ENCODE results near the gene RAB35. TPM values are rescaled to one million over a fixed set of nuclear protein-coding genes. Genes with fewer than 3 reads are reported as not detected.

RAB35 gene
- polyA plus RNA-seq, 1 of the 3 experiments (the other 2 are of a cell fraction), result 41.8 TPM

DNA sequence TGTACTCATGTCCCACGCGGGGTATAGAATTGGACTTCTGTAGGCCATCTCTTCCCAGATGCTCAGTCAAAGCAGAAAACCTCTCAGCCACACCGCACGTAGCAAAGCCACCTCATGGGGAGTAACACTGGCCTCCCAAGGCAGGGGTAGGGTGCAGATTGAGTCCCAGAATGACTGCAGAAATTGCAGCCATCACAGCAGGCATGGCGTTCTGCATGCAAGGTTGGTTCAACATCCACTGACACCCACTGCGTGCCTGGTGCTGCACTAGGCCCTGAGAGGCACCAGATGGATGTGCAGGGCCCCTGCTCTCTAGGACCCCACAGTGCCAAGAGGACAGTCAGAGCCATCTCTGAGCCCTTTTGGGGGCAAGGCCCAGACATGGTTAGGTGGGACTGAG lies 39.9 kb downstream of the RAB35 start:
- Histone ChIP-seq H3K4me1 (ENCODE audit: control insufficient read depth in 1 of 2, insufficient read depth in 2 of 2, low read depth in 1 of 2, low read length in 1 of 2) (no peaks in the 10 kb centered on the region; a peak in 1 of 4 replicates), H3K4me3 (ENCODE audit: low read depth in 2 of 2, low read length in 1 of 2) (no peak overlapping the region), H2AFZ (ENCODE audit: low read depth) (no peak overlapping the region), H3K9ac (no peak overlapping the region), H3K9me2 (no peaks in the 10 kb centered on the region), H3K79me2 (ENCODE audit: insufficient read depth) (no peaks in the 10 kb centered on the region), H3F3A (replicated peaks; ENCODE audit: insufficient read depth) (no peaks in the 10 kb centered on the region), H3K9me3 (no peaks in the 10 kb centered on the region), H3K27ac (ENCODE audit: low read depth in 2 of 2, low read length in 1 of 2) (no peak overlapping the region), H3K4me2 (no peak overlapping the region), H3K36me3 (replicated peaks in 1 of 2; ENCODE audit: control insufficient read depth in 1 of 2, insufficient read depth in 2 of 2, low read length in 1 of 2) (no peaks in the 10 kb centered on the region), H3K27me3 (ENCODE audit: insufficient read depth) (no peaks in the 10 kb centered on the region; the same call in 1 of the 2 replicates), H4K20me1 (ENCODE audit: insufficient read depth) (no peaks in the 10 kb centered on the region)
- CTCF ChIA-PET, result no interaction called here
- no peak for DNase-seq
- 86% methylated on average over 5 of the region's 6 CpGs for WGBS (ENCODE audit: low lambda C conversion rate)
- POLR2A ChIA-PET, result no interaction called here
- TF ChIP-seq MXI1 (IDR thresholded peaks at IDR 0.05; ENCODE audit: low read depth, low read length) (no peak), FOXJ3 (CRISPR knock-in tag; IDR thresholded peaks at IDR 0.05) (no peak), MEF2A (IDR thresholded peaks at IDR 0.05; ENCODE audit: borderline replicate concordance, low read depth) (no peak), GABPA (IDR thresholded peaks at IDR 0.05; ENCODE audit: low read depth) (no peak), EZH2phosphoT487 (IDR thresholded peaks at IDR 0.05; ENCODE audit: borderline replicate concordance, low read depth) (no peak), FOXM1 (IDR thresholded peaks at IDR 0.05; ENCODE audit: low read depth) (no peak), JUND (IDR thresholded peaks at IDR 0.05) (no peak), TCF12 (IDR thresholded peaks at IDR 0.05) (no peak), YY1 (IDR thresholded peaks at IDR 0.05; ENCODE audit: low read depth) (no peak), NFIC (IDR thresholded peaks at IDR 0.05; ENCODE audit: borderline replicate concordance) (no peak), EP300 (IDR thresholded peaks at IDR 0.05; ENCODE audit: borderline replicate concordance in 1 of 2, low read depth in 1 of 2, low read length in 1 of 2) (no peak), TEAD4 (IDR thresholded peaks at IDR 0.05; ENCODE audit: borderline replicate concordance, insufficient read depth) (no peak), RAD21 (IDR thresholded peaks at IDR 0.05; ENCODE audit: low read length) (no peak), CHD2 (IDR thresholded peaks at IDR 0.05; ENCODE audit: low read length, partially characterized antibody) (no peak), USF1 (IDR thresholded peaks at IDR 0.05; ENCODE audit: borderline replicate concordance, low read depth) (no peak), RFX5 (IDR thresholded peaks at IDR 0.05; ENCODE audit: low read length) (no peak)
- TF ChIP-seq, protein P1, sequence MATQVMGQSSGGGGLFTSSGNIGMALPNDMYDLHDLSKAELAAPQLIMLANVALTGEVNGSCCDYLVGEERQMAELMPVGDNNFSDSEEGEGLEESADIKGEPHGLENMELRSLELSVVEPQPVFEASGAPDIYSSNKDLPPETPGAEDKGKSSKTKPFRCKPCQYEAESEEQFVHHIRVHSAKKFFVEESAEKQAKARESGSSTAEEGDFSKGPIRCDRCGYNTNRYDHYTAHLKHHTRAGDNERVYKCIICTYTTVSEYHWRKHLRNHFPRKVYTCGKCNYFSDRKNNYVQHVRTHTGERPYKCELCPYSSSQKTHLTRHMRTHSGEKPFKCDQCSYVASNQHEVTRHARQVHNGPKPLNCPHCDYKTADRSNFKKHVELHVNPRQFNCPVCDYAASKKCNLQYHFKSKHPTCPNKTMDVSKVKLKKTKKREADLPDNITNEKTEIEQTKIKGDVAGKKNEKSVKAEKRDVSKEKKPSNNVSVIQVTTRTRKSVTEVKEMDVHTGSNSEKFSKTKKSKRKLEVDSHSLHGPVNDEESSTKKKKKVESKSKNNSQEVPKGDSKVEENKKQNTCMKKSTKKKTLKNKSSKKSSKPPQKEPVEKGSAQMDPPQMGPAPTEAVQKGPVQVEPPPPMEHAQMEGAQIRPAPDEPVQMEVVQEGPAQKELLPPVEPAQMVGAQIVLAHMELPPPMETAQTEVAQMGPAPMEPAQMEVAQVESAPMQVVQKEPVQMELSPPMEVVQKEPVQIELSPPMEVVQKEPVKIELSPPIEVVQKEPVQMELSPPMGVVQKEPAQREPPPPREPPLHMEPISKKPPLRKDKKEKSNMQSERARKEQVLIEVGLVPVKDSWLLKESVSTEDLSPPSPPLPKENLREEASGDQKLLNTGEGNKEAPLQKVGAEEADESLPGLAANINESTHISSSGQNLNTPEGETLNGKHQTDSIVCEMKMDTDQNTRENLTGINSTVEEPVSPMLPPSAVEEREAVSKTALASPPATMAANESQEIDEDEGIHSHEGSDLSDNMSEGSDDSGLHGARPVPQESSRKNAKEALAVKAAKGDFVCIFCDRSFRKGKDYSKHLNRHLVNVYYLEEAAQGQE (IDR thresholded peaks at IDR 0.05; ENCODE audit: low read depth, low read length), result no peak
- TF ChIP-seq, protein P2, sequence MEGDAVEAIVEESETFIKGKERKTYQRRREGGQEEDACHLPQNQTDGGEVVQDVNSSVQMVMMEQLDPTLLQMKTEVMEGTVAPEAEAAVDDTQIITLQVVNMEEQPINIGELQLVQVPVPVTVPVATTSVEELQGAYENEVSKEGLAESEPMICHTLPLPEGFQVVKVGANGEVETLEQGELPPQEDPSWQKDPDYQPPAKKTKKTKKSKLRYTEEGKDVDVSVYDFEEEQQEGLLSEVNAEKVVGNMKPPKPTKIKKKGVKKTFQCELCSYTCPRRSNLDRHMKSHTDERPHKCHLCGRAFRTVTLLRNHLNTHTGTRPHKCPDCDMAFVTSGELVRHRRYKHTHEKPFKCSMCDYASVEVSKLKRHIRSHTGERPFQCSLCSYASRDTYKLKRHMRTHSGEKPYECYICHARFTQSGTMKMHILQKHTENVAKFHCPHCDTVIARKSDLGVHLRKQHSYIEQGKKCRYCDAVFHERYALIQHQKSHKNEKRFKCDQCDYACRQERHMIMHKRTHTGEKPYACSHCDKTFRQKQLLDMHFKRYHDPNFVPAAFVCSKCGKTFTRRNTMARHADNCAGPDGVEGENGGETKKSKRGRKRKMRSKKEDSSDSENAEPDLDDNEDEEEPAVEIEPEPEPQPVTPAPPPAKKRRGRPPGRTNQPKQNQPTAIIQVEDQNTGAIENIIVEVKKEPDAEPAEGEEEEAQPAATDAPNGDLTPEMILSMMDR (IDR thresholded peaks at IDR 0.05), result no peak

All from SK-N-SH (cell line).